Inflammatory macrophage treated with lipopolysaccharide for 4 hours (primary cell): Measurements from ENCODE around the gene DTHD1.

Source experiments
- DNase-seq: peaks from one replicate; pipeline ENCODE4 v3.0.0-alpha.2; 2020

Gene DTHD1

GRCh38 chr4:36351082-36351666, 69.8 kb downstream of the DTHD1 start:
- DNase-seq = peak; percentile 80

- no peak for DNase-seq
Measured at GRCh38 chr4:36353998-36354397, 72.6 kb downstream of the DTHD1 start.

GRCh38 chr4:36358173-36358572, 76.8 kb downstream of the DTHD1 start:
- no peak for DNase-seq

GRCh38 chr4:36360755-36361154, 79.3 kb downstream of the DTHD1 start:
- DNase-seq = no peak

GRCh38 chr4:36363024-36363423, 81.6 kb downstream of the DTHD1 start:
- no peak for DNase-seq

GRCh38 chr4:36374836-36375511, 93.6 kb downstream of the DTHD1 start:
- no peak for DNase-seq

GRCh38 chr4:36385951-36386571, 104.6 kb downstream of the DTHD1 start:
- peak; percentile 85 for DNase-seq

- DNase-seq = no peak
Measured at GRCh38 chr4:36386691-36387090, 105.3 kb downstream of the DTHD1 start.

- no peak for DNase-seq
Measured at GRCh38 chr4:36388710-36389109, 107.3 kb downstream of the DTHD1 start.

GRCh38 chr4:36391411-36391810, 110.0 kb downstream of the DTHD1 start:
- DNase-seq = no peak

- DNase-seq = no peak
Measured at GRCh38 chr4:36392024-36392423, 110.6 kb downstream of the DTHD1 start.

GRCh38 chr4:36392916-36393315, 111.5 kb downstream of the DTHD1 start:
- no peak for DNase-seq
